Bronchial epithelial cell (primary cell): ENCODE results near the gene SHOX. TPM values are rescaled to one million over a fixed set of nuclear protein-coding genes. Genes with fewer than 3 reads are reported as not detected.

Experiments
- DNase-seq: peaks from one replicate; pipeline ENCODE4 v3.0.0-alpha.2; 2010; ENCODE audit warnings: low read depth
- FAIRE-seq: peaks from 2 replicates; lab custom pipeline; 2011; peaks lifted over from hg19 to GRCh38; lab: Jason Lieb, UNC
- H3K27me3 ChIP-seq: 2 replicates; pipeline ENCODE4 v1.5.1; 2011; ENCODE audit warnings: low read length; ENCODE audit not compliant: control insufficient read depth, insufficient read depth
- H3K36me3 ChIP-seq: 2 replicates; pipeline ENCODE4 v1.5.1; 2011; ENCODE audit warnings: low read length; ENCODE audit not compliant: control insufficient read depth, insufficient read depth
- H3K4me3 ChIP-seq: 2 replicates; pipeline ENCODE4 v1.5.1; 2011; ENCODE audit warnings: mild to moderate bottlenecking, low read depth, low read length, control low read depth
- total RNA-seq: library from RNA; depleted of rRNA; stranded (reverse); fragments of >200 nt; gene quantifications from 2 replicates; pipeline ENCODE4 v1.2.1, GENCODE V29; 2014
- TF ChIP-seq, protein P1 (sequence below): IDR thresholded peaks from 2 replicates; pipeline ENCODE4 v1.5.1; 2011; ENCODE audit warnings: mild to moderate bottlenecking, moderate library complexity, low read length, control low read depth, inconsistent platforms; ENCODE audit not compliant: insufficient read depth, severe bottlenecking

The SHOX gene
- total RNA-seq, 1 donor from 2014 or later: not detected

GRCh38 chrX:630007-630611 is 482 bp upstream of the SHOX start:
- DNase-seq (no peak), FAIRE-seq (no peak)
- no peak overlapping the region for H3K4me3 ChIP-seq
- TF ChIP-seq, protein P1, sequence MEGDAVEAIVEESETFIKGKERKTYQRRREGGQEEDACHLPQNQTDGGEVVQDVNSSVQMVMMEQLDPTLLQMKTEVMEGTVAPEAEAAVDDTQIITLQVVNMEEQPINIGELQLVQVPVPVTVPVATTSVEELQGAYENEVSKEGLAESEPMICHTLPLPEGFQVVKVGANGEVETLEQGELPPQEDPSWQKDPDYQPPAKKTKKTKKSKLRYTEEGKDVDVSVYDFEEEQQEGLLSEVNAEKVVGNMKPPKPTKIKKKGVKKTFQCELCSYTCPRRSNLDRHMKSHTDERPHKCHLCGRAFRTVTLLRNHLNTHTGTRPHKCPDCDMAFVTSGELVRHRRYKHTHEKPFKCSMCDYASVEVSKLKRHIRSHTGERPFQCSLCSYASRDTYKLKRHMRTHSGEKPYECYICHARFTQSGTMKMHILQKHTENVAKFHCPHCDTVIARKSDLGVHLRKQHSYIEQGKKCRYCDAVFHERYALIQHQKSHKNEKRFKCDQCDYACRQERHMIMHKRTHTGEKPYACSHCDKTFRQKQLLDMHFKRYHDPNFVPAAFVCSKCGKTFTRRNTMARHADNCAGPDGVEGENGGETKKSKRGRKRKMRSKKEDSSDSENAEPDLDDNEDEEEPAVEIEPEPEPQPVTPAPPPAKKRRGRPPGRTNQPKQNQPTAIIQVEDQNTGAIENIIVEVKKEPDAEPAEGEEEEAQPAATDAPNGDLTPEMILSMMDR: no peak
- H3K36me3 ChIP-seq: no peaks in the 10 kb centered on the region
- peaks cover 2% of the 10 kb centered on the region for H3K27me3 ChIP-seq

DNA sequence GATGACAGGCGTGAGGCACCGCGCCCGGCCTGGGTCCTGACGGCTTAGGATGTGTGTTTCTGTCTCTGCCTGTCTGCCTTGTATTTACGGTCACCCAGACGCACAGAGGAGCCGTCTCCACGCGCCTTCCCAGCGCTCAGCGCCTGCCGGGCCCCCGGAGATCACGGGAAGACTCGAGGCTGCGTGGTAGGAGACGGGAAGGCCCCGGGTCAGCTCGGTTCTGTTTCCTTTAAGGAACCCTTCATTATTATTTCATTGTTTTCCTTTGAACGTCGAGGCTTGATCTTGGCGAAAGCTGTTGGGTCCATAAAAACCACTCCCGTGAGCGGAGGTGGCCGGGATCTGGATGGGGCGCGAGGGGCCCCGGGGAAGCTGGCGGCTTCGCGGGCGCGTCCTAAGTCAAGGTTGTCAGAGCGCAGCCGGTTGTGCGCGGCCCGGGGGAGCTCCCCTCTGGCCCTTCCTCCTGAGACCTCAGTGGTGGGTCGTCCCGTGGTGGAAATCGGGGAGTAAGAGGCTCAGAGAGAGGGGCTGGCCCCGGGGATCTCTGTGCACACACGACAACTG is 1.3 kb downstream of the SHOX start:
- TF ChIP-seq, protein P1: no peak
- Histone ChIP-seq H3K4me3 (no peak overlapping the region), H3K27me3 (peaks cover 6% of the 10 kb centered on the region), H3K36me3 (no peaks in the 10 kb centered on the region)
- FAIRE-seq (no peak), DNase-seq (no peak)

DNA sequence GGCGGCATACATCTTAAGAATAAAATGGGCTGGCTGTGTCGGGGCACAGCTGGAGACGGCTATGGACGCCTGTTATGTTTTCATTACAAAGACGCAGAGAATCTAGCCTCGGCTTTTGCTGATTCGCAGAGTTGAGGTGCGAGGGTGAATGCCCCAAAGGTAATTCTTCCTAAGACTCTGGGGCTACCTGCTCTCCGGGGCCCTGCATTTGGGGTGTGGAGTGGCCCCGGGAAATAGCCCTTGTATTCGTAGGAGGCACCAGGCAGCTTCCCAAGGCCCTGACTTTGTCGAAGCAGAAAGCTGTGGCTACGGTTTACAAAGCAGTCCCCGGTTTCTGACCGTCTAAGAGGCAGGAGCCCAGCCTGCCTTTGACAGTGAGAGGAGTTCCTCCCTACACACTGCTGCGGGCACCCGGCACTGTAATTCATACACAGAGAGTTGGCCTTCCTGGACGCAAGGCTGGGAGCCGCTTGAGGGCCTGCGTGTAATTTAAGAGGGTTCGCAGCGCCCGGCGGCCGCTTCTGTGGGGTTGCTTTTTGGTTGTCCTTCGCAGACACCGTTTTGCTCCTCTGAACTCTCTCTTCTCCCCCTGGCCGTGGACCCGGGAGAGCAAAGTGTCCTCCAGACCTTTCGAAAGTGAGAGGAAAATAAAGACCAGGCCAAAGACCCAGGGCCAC is 1.9 kb downstream of the SHOX start:
- Histone ChIP-seq H3K4me3 (no peak overlapping the region), H3K36me3 (no peaks in the 10 kb centered on the region), H3K27me3 (peaks cover 6% of the 10 kb centered on the region)
- TF ChIP-seq, protein P1: no peak
- FAIRE-seq (no peak), DNase-seq (no peak)

DNA sequence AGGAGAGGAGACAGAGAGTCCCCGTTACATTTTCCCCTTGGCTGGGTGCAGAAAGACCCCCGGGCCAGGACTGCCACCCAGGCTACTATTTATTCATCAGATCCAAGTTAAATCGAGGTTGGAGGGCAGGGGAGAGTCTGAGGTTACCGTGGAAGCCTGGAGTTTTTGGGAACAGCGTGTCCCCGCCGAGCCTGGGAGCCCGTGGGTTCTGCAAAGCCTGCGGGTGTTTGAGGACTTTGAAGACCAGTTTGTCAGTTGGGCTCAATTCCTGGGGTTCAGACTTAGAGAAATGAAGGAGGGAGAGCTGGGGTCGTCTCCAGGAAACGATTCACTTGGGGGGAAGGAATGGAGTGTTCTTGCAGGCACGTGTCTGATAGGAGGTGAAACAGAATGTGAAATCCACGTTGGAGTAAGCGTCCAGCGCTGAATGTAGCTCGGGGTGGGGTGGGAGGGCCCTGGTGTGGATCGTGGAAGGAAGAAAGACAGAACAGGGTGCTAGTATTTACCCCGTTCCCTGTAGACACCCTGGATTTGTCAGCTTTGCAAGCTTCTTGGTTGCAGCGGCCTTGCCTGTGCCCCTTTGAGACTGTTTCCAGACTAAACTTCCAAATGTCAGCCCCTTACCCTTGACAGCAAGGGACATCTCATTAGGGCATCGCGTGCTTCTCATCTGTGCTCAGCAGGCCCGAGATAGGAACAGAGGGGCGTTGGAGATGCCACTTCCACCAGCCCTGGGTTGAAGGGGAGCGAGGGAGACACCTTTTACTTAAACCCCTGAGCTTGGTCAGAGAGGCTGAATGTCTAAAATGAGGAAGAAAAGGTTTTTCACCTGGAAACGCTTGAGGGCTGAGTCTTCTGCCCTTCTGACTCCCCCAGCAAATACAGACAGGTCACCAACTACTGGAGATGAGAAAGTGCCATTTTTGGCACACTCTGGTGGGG is 2.7 kb downstream of the SHOX start:
- FAIRE-seq (no peak), DNase-seq (no peak)
- Histone ChIP-seq H3K27me3 (peaks cover 7% of the 10 kb centered on the region), H3K36me3 (no peaks in the 10 kb centered on the region), H3K4me3 (no peak overlapping the region)
- TF ChIP-seq, protein P1: no peak

- H3K4me3 ChIP-seq: no peak overlapping the region
- H3K36me3 ChIP-seq: no peaks in the 10 kb centered on the region
- no peak for DNase-seq
- H3K27me3 ChIP-seq: peaks cover 9% of the 10 kb centered on the region
- FAIRE-seq: no peak
- TF ChIP-seq, protein P1: no peak
These were observed 3.7 kb downstream of the SHOX start for GRCh38 chrX:633985-634958.
